GF-D8 (cell line): ENCODE results near the gene OLIG1.

Experiments
- DNase-seq: peaks from one replicate; lab custom pipeline; 2025; lab: John Stamatoyannopoulos, UW

OLIG1 gene

GRCh38 chr21:33031152-33031911, 38.6 kb upstream of the OLIG1 start:
- no peak for DNase-seq

- no peak for DNase-seq
These were observed 37.4 kb upstream of the OLIG1 start for GRCh38 chr21:33032434-33033047.

GRCh38 chr21:33033094-33033951, 36.6 kb upstream of the OLIG1 start:
- no peak for DNase-seq

- DNase-seq = no peak
These were observed 36.0 kb upstream of the OLIG1 start for GRCh38 chr21:33033961-33034413.

GRCh38 chr21:33035147-33035546, 34.8 kb upstream of the OLIG1 start:
- DNase-seq = no peak

GRCh38 chr21:33036430-33037162, 33.3 kb upstream of the OLIG1 start:
- DNase-seq = peak; percentile 97

GRCh38 chr21:33037501-33037900, 32.4 kb upstream of the OLIG1 start:
- DNase-seq = no peak

- no peak for DNase-seq
These were observed 30.4 kb upstream of the OLIG1 start for GRCh38 chr21:33039536-33039935.

GRCh38 chr21:33040215-33040614, 29.7 kb upstream of the OLIG1 start:
- DNase-seq = no peak

GRCh38 chr21:33041981-33042380, 28.0 kb upstream of the OLIG1 start:
- no peak for DNase-seq

- no peak for DNase-seq
These were observed 27.1 kb upstream of the OLIG1 start for GRCh38 chr21:33042812-33043211.

GRCh38 chr21:33046455-33046854, 23.5 kb upstream of the OLIG1 start:
- no peak for DNase-seq

GRCh38 chr21:33047231-33047630, 22.7 kb upstream of the OLIG1 start:
- DNase-seq = no peak

- DNase-seq = no peak
These were observed 18.0 kb upstream of the OLIG1 start for GRCh38 chr21:33051925-33052324.

- DNase-seq = no peak
These were observed 16.0 kb upstream of the OLIG1 start for GRCh38 chr21:33053951-33054350.

- DNase-seq = no peak
These were observed 13.9 kb upstream of the OLIG1 start for GRCh38 chr21:33055991-33056390.

- DNase-seq = no peak
These were observed 12.5 kb upstream of the OLIG1 start for GRCh38 chr21:33057385-33057940.

GRCh38 chr21:33058527-33058926, 11.4 kb upstream of the OLIG1 start:
- no peak for DNase-seq

GRCh38 chr21:33058957-33059356, 11.0 kb upstream of the OLIG1 start:
- DNase-seq = no peak

GRCh38 chr21:33059380-33059841, 10.5 kb upstream of the OLIG1 start:
- peak; percentile 98 for DNase-seq

- DNase-seq = no peak
These were observed 8.7 kb upstream of the OLIG1 start for GRCh38 chr21:33061233-33061632.
